BLaER1 treated with 17β-estradiol and CSF1 and Interleukin-3, amounts not matched to agents 10 nM and 100 nM (cell line): Measurements from ENCODE around the gene ATXN1.

Source experiments
- H3K27ac ChIP-seq, 11 experiments: shearing (Covaris generic); formaldehyde crosslinking; 2 replicates each; pipeline ENCODE4 v1.8.1; 2022
- H3K27me3 ChIP-seq, 11 experiments: shearing (Covaris generic); formaldehyde crosslinking; 2 replicates each; pipeline ENCODE4 v1.8.1; 2022
- H3K36me3 ChIP-seq, 11 experiments: shearing (Covaris generic); formaldehyde crosslinking; 2 replicates each; pipeline ENCODE4 v1.8.1; 2022
- H3K4me1 ChIP-seq, 10 experiments: shearing (Covaris generic); formaldehyde crosslinking; 2 replicates each; pipeline ENCODE4 v1.8.1; 2022
- H3K4me2 ChIP-seq, 11 experiments: shearing (Covaris generic); formaldehyde crosslinking; 2 replicates each; pipeline ENCODE4 v1.8.1; 2022
- H3K4me3 ChIP-seq, 10 experiments: shearing (Covaris generic); formaldehyde crosslinking; 2 replicates each; pipeline ENCODE4 v1.8.1; 2022
- H3K9ac ChIP-seq, 11 experiments: shearing (Covaris generic); formaldehyde crosslinking; 2 replicates each; pipeline ENCODE4 v1.8.1; 2022
- H3K9me3 ChIP-seq, 11 experiments: shearing (Covaris generic); formaldehyde crosslinking; replicated peaks in 1 of 11; 2 replicates each; pipeline ENCODE4 v1.8.1; 2022
- H4K20me1 ChIP-seq, 11 experiments: shearing (Covaris generic); formaldehyde crosslinking; 2 replicates each; pipeline ENCODE4 v1.8.1; 2022
- Cebpa-rat ChIP-seq, 11 experiments: shearing (Covaris generic); IDR thresholded peaks; 2 replicates each; pipeline ENCODE4 v1.8.1; 2022

Gene ATXN1

DNA sequence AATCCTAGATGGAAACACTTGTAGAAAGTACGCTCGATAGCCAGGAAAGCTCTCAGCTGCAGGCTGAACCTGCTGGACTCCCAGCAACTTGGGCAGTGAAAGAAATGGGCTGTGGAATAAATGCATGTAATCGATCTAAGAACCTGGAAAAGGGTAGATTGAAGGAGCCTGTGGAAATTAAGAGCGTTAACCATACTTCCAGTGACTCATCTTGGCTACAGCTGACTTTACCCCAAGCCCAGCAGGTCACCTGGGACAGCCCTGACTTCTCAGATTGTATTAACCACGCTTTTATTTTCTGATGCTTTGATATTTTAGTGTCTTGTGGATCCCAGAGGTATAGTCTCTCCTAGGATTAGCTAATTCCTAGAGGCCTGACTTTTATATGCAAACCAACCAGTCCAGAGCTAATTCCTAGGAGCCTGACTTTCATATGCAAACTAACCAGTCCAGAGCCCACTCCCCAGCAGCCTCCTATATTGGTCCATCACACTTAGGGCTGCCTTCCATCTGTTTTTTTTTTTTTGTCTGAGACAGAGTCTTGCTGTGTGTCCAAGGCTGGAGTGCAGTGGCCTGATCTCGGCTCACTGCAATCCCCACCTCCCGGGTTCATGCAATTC is 436.5 kb downstream of the ATXN1 start:
- no peak overlapping the region for H3K9ac ChIP-seq
- no peak for TF ChIP-seq Cebpa-rat (IDR thresholded peaks at IDR 0.05)
- H3K4me1 ChIP-seq = peaks cover 40 to 57% (median 50%) of the 10 kb centered on the region in 10 experiments
- no peaks in the 10 kb centered on the region for H3K27me3 ChIP-seq
- H3K9me3 ChIP-seq = peaks cover 0 to 28% (median 21%) of the 10 kb centered on the region in 11 experiments; a peak in 21 of 22 replicates
- no peak overlapping the region for H3K27ac ChIP-seq
- H3K4me3 ChIP-seq = no peak overlapping the region
- H3K36me3 ChIP-seq = peaks cover 12 to 33% (median 20%) of the 10 kb centered on the region in 11 experiments; a peak in 16 of 22 replicates
- H3K4me2 ChIP-seq = peak overlapping the region in 2 of 11 experiments; percentile 95 to 98; a peak in 4 of 22 replicates
- H4K20me1 ChIP-seq = peaks cover 0 to 39% (median 5%) of the 10 kb centered on the region in 11 experiments; a peak in 9 of 22 replicates

DNA sequence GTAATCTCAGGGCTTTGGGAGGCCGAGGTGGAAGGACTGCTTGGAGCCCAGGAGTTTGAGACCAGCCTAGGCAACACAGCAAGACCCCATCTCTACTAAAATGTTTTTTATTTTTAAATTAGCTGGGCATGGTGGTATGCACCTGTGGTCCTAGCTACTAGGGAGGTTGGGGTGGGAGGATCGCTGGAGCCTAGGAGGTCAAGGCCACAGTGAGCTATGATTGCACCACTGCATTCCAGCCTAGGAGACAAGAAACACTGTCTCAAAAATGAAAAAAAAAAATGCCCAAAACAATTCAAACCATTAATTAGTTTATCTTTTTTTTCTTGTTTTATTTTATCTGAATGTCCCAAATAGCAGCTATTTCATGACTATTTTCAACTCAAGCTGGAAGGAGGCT is 437.1 kb downstream of the ATXN1 start:
- peaks cover 0 to 40% (median 5%) of the 10 kb centered on the region in 11 experiments; a peak in 9 of 22 replicates for H4K20me1 ChIP-seq
- peaks cover 0 to 28% (median 21%) of the 10 kb centered on the region in 11 experiments; a peak in 21 of 22 replicates for H3K9me3 ChIP-seq
- no peaks in the 10 kb centered on the region for H3K27me3 ChIP-seq
- H3K27ac ChIP-seq = no peak overlapping the region; a peak in 1 of 22 replicates
- H3K9ac ChIP-seq = no peak overlapping the region
- TF ChIP-seq Cebpa-rat (IDR thresholded peaks at IDR 0.05) = no peak
- peak overlapping the region in 3 of 11 experiments; percentile 95 to 98 (median 97); a peak in 5 of 22 replicates for H3K4me2 ChIP-seq
- peaks cover 44 to 62% (median 50%) of the 10 kb centered on the region in 10 experiments for H3K4me1 ChIP-seq
- H3K4me3 ChIP-seq = no peak overlapping the region
- H3K36me3 ChIP-seq = peaks cover 12 to 33% (median 20%) of the 10 kb centered on the region in 11 experiments; a peak in 16 of 22 replicates

DNA sequence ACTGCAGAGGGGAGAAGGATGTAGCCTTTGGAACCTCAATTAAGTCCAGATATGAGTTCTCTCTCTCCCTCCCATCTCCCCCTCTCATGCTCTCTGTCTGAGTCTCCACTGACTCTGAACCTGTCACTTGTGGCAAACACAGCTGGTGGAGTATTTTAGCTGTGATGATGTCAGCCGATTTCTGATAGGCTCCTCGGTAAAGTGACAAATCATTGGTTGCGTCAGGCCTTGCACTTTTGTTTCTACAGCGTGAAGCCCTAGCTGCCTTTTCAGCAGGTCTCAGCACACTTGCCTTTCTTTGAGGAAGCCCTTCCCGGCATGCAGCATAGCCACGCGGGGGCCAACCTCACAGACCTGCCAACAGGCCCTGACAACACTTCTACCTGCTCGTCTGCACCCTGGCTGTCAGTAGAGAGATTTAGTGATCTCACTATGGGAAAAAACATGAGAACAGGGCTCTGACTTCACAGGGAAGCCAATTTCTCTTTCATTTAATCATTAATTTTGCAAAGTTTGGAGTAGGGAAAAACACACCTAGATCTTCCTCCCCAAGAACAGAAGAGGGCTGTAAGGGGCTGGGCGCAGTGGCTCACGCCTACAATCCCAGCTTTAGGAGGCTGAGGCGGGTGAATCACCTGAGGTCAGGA is 438.5 kb downstream of the ATXN1 start:
- Histone ChIP-seq H3K27ac (peak overlapping the region in 10 of 11 experiments; percentile 15 to 84 (median 55); a peak in 15 of 22 replicates), H3K27me3 (no peaks in the 10 kb centered on the region), H3K9ac (peak overlapping the region in 6 of 11 experiments; percentile 19 to 65 (median 56); a peak in 10 of 22 replicates), H3K36me3 (peaks cover 12 to 28% (median 20%) of the 10 kb centered on the region in 11 experiments; a peak in 16 of 22 replicates), H3K4me1 (peaks cover 55 to 75% (median 59%) of the 10 kb centered on the region in 10 experiments), H4K20me1 (peaks cover 0 to 49% (median 5%) of the 10 kb centered on the region in 11 experiments; a peak in 9 of 22 replicates), H3K9me3 (peaks cover 0 to 26% (median 21%) of the 10 kb centered on the region in 11 experiments; a peak in 21 of 22 replicates), H3K4me3 (no peak overlapping the region), H3K4me2 (peak overlapping the region; percentile 77 to 98 (median 89))
- TF ChIP-seq Cebpa-rat (IDR thresholded peaks at IDR 0.05) = peak in 7 of 11 experiments; percentile 8 to 75 (median 50); a peak in 7 of 22 replicates

DNA sequence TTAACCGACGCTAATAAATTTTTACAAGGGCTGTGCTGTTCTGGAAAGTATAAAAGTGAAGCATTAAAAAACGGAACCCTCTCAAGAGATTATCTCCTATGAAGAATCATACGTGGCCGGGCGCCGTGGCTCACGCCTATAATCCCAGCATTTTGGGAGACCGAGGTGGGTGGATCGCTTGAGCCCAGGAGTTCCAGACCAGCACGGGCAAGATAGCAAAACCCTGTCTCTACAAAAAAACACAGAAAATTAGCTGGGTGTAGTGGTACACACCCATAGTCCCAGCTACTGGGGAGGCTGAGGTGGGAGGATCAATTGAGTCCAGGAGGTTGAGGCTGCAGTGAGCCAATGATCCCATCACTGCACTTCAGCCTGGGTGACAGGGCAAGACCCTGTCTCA is 439.4 kb downstream of the ATXN1 start:
- Histone ChIP-seq H3K36me3 (peaks cover 9 to 18% (median 12%) of the 10 kb centered on the region in 11 experiments; a peak in 16 of 22 replicates), H3K4me2 (peak overlapping the region; percentile 77 to 98 (median 89)), H4K20me1 (peaks cover 0 to 51% (median 5%) of the 10 kb centered on the region in 11 experiments; a peak in 9 of 22 replicates), H3K9ac (peak overlapping the region in 4 of 11 experiments; percentile 41 to 65 (median 56); a peak in 6 of 22 replicates), H3K4me3 (no peak overlapping the region), H3K27ac (peak overlapping the region in 6 of 11 experiments; percentile 50 to 84 (median 66); a peak in 10 of 22 replicates), H3K4me1 (peaks cover 55 to 80% (median 59%) of the 10 kb centered on the region in 10 experiments), H3K9me3 (peaks cover 0 to 16% (median 15%) of the 10 kb centered on the region in 11 experiments; a peak in 21 of 22 replicates), H3K27me3 (no peaks in the 10 kb centered on the region)
- no peak for TF ChIP-seq Cebpa-rat (IDR thresholded peaks at IDR 0.05)

DNA sequence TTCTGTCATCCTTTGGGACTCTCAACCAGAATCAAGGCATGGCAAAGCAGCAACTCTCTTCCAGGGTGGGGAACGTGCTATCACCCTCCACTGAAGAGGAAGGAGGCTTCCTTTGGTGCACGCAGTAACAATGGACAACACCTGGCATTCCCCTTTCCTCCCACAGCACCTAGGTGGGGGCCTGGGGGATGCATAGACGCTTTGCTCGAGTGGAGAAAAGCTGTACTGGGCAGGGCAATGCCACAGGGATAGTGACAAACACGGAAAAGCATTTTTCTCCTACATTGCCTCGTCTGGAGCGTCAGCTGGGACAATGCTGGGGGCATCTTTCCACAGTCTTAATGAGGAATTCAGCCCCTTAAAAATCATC is 439.9 kb downstream of the ATXN1 start:
- H3K36me3 ChIP-seq = peaks cover 4 to 13% (median 8%) of the 10 kb centered on the region in 11 experiments; a peak in 16 of 22 replicates
- H3K9ac ChIP-seq = peak overlapping the region in 2 of 11 experiments; percentile 24 to 41; a peak in 1 of 22 replicates
- peaks cover 0 to 56% (median 5%) of the 10 kb centered on the region in 11 experiments; a peak in 9 of 22 replicates for H4K20me1 ChIP-seq
- peaks cover 0 to 11% (median 10%) of the 10 kb centered on the region in 11 experiments; a peak in 20 of 22 replicates for H3K9me3 ChIP-seq
- peaks cover 55 to 80% (median 60%) of the 10 kb centered on the region in 10 experiments for H3K4me1 ChIP-seq
- H3K27me3 ChIP-seq = no peaks in the 10 kb centered on the region
- H3K4me2 ChIP-seq = peak overlapping the region; percentile 77 to 98 (median 89)
- no peak overlapping the region for H3K4me3 ChIP-seq
- H3K27ac ChIP-seq = peak overlapping the region in 5 of 11 experiments; percentile 50 to 84 (median 71); a peak in 9 of 22 replicates
- TF ChIP-seq Cebpa-rat (IDR thresholded peaks at IDR 0.05) = no peak

DNA sequence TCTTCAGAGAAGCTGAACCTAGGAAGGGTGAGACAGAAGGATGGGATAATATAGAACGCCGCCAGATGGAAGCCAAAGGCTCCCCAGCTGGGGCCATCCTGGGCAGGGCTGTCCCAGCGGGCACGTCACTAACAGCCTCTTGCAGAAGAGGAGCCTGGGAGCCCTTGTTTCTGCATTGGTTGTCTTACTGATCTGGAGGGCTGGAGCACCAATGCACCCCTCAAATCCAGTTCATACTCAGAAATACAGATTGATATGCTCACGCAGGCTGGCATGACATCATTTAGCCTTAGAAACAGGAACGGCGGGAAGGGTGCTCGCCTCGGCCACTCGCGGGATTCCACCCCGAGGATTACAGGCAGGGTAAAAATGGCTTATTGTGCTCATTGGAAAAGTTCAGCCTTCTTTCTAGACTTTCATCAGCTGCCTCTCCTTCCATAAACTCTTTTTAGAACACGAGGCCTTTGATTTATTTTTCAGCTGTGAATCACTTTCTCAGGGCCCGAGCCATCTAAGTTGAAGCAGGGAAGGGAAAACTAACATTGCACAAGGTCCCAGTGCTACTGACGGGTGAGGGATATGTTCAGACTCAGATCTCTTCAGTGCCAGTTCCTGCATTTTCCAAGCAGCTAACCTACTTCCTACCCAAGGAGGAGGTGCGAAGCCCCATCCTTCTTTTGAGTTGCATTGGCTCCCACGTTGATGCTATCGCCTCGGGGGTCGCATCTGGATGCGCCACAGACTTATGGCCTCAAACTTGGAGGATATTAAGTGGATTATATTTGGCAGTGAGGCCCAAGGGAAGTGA is 440.5 kb downstream of the ATXN1 start:
- peaks cover 0 to 9% (median 2%) of the 10 kb centered on the region in 11 experiments; a peak in 10 of 22 replicates for H3K36me3 ChIP-seq
- H3K4me3 ChIP-seq = peak overlapping the region in 7 of 10 experiments; percentile 3 to 47 (median 16); a peak in 9 of 20 replicates
- H3K4me2 ChIP-seq = peak overlapping the region; percentile 77 to 98 (median 89)
- peaks cover 0 to 62% (median 5%) of the 10 kb centered on the region in 11 experiments; a peak in 9 of 22 replicates for H4K20me1 ChIP-seq
- peaks cover 55 to 80% (median 61%) of the 10 kb centered on the region in 10 experiments for H3K4me1 ChIP-seq
- peak overlapping the region; percentile 23 to 70 (median 52); a peak in 20 of 22 replicates for H3K9ac ChIP-seq
- peak overlapping the region; percentile 10 to 84 (median 67); a peak in 21 of 22 replicates for H3K27ac ChIP-seq
- TF ChIP-seq Cebpa-rat (IDR thresholded peaks at IDR 0.05) = no peak
- no peaks in the 10 kb centered on the region for H3K27me3 ChIP-seq
- H3K9me3 ChIP-seq = peaks cover 0 to 5% (median 4%) of the 10 kb centered on the region in 11 experiments; a peak in 17 of 22 replicates

DNA sequence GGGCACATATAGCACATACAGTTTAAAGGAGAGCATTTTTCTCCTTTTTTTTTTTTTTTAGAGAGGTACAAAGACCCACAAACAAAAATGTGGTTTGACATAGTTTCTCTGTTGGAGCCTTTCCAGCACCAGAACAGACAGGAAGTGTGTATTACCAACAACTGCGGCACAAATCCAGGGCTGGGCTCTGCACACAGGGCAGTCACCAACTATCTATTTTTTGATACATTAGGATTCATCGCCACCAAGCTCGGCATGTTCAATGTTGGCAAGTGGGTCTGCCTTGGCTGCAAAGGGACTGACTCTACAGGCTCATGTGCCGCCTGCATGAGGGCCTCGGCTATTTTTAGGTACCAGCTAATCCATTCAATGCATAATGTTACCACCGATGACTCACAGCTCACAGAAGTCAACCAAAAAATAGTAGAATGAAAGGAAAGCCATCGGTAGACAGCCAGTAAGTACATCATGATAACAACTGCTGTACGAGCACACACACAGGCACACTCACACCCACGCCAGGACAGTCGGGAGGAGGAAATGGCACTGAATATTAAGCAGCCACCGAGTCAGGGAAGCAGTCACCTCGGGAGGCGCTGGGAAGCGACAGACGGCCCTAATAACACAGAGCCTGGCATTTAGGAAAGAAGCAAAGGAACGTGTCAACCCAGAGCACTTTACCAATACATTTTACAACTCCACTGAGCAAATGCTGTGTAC is 441.3 kb downstream of the ATXN1 start:
- H3K9ac ChIP-seq = peak overlapping the region; percentile 23 to 70 (median 52); a peak in 20 of 22 replicates
- no peaks in the 10 kb centered on the region for H3K9me3 ChIP-seq
- H3K4me2 ChIP-seq = peak overlapping the region; percentile 77 to 98 (median 89)
- no peak for TF ChIP-seq Cebpa-rat (IDR thresholded peaks at IDR 0.05)
- H3K27me3 ChIP-seq = no peaks in the 10 kb centered on the region
- peak overlapping the region; percentile 10 to 84 (median 67); a peak in 21 of 22 replicates for H3K27ac ChIP-seq
- peaks cover 0 to 10% (median 0%) of the 10 kb centered on the region in 11 experiments; a peak in 1 of 22 replicates for H3K36me3 ChIP-seq
- peaks cover 56 to 77% (median 67%) of the 10 kb centered on the region in 10 experiments for H3K4me1 ChIP-seq
- peaks cover 0 to 70% (median 5%) of the 10 kb centered on the region in 11 experiments; a peak in 9 of 22 replicates for H4K20me1 ChIP-seq
- peak overlapping the region in 7 of 10 experiments; percentile 3 to 47 (median 16); a peak in 11 of 20 replicates for H3K4me3 ChIP-seq
